ENCODE data around the gene POLRMT.

GRCh38 chr19:585551-586110, 47.7 kb downstream of the POLRMT start:
- TF ChIP-seq POLR2A (IDR thresholded peaks at IDR 0.05) = no peak
- TF ChIP-seq CTCF (IDR thresholded peaks at IDR 0.05) = no peak

Data from right lobe of liver (tissue), 4 donors.